ENCODE measurements around the gene IL22RA1.

DNA sequence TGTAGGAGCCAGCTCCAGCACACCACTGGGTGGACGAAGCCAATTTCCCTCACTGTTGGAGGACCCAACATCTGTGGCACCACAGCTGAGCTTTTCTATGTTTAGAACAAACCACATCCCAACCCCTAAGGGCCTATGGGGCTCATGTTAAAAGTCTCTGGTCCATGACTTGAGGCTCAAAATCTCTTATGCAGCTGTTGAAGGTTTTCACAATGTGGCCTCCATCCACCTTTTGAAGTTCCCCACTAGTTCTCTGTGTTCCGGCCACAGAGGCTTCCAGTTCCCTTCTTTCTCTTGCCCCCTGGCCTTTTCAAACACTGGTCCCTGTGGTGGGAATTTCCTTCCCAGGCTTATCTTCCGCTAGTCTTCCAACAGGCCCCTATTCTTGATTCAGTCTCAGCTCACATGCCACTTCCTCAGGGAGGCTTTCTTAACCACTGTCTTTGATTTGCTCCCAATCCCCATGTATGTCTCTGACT, 48.1 kb upstream of the IL22RA1 start:
- TF ChIP-seq EZH2phosphoT487 (IDR thresholded peaks at IDR 0.05; ENCODE audit: insufficient read depth, low read depth) (no peak), EZH2 (IDR thresholded peaks at IDR 0.05; ENCODE audit: insufficient read depth, poor library complexity, severe bottlenecking) (no peak)
